SK-N-SH (cell line): ENCODE data around the gene B3GAT3.

Experiments used
- ELF1 ChIP-seq: IDR thresholded peaks from 2 replicates; pipeline ENCODE4 v1.4.0; 2012
- POLR2AphosphoS5 ChIP-seq: IDR thresholded peaks from 2 replicates; pipeline ENCODE4 v1.6.1; 2012; ENCODE audit warnings: low read depth, low read length
- TF ChIP-seq, protein P1 (sequence below): IDR thresholded peaks from 2 replicates; pipeline ENCODE4 v1.4.0; 2012; ENCODE audit warnings: low read depth
- TF ChIP-seq, protein P2 (sequence below): fragments of 200-600 bp; sonication (generic); IDR thresholded peaks from 2 replicates; pipeline ENCODE4 v1.6.1; 2017; ENCODE audit warnings: antibody characterized with exemption, mild to moderate bottlenecking, moderate library complexity
- TF ChIP-seq, protein P3 (sequence below): IDR thresholded peaks from 2 replicates; pipeline ENCODE4 v1.4.0; 2012; ENCODE audit warnings: low read depth, borderline replicate concordance

DNA sequence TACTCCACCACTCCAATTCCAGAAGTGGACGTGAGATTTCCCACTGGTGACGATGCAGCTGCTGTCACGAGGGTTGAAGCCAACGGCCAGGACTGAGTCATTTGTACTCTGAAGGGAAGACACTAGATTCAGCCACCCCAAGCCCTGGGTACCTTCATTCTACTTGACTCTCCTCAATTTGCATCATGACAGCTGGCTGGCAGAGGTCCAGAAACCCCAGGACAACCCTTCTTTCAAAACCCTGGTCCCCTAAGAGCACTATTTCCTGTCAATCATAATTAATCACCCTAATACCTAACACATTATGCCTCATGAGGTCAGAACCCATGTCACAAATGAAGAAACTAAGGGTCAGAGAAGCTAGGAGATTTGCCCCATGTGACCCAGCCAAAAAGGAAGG is 14.1 kb downstream of the B3GAT3 start:
- TF ChIP-seq ELF1 (no peak), POLR2AphosphoS5 (no peak)
- TF ChIP-seq, protein P1, sequence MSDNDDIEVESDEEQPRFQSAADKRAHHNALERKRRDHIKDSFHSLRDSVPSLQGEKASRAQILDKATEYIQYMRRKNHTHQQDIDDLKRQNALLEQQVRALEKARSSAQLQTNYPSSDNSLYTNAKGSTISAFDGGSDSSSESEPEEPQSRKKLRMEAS: no peak
- TF ChIP-seq, protein P2, sequence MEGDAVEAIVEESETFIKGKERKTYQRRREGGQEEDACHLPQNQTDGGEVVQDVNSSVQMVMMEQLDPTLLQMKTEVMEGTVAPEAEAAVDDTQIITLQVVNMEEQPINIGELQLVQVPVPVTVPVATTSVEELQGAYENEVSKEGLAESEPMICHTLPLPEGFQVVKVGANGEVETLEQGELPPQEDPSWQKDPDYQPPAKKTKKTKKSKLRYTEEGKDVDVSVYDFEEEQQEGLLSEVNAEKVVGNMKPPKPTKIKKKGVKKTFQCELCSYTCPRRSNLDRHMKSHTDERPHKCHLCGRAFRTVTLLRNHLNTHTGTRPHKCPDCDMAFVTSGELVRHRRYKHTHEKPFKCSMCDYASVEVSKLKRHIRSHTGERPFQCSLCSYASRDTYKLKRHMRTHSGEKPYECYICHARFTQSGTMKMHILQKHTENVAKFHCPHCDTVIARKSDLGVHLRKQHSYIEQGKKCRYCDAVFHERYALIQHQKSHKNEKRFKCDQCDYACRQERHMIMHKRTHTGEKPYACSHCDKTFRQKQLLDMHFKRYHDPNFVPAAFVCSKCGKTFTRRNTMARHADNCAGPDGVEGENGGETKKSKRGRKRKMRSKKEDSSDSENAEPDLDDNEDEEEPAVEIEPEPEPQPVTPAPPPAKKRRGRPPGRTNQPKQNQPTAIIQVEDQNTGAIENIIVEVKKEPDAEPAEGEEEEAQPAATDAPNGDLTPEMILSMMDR: no peak
- TF ChIP-seq, protein P3, sequence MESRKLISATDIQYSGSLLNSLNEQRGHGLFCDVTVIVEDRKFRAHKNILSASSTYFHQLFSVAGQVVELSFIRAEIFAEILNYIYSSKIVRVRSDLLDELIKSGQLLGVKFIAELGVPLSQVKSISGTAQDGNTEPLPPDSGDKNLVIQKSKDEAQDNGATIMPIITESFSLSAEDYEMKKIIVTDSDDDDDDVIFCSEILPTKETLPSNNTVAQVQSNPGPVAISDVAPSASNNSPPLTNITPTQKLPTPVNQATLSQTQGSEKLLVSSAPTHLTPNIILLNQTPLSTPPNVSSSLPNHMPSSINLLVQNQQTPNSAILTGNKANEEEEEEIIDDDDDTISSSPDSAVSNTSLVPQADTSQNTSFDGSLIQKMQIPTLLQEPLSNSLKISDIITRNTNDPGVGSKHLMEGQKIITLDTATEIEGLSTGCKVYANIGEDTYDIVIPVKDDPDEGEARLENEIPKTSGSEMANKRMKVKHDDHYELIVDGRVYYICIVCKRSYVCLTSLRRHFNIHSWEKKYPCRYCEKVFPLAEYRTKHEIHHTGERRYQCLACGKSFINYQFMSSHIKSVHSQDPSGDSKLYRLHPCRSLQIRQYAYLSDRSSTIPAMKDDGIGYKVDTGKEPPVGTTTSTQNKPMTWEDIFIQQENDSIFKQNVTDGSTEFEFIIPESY: no peak
